HG03108 (cell line): Measurements from ENCODE around the gene ARSI.

Experiments
- ATAC-seq: cut with Tn5 transposase; IDR thresholded peaks from one replicate; pipeline ENCODE4 v1.9.1; 2021; ENCODE audit warnings: moderate library complexity; ENCODE audit not compliant: unreplicated experiment

The ARSI gene

DNA sequence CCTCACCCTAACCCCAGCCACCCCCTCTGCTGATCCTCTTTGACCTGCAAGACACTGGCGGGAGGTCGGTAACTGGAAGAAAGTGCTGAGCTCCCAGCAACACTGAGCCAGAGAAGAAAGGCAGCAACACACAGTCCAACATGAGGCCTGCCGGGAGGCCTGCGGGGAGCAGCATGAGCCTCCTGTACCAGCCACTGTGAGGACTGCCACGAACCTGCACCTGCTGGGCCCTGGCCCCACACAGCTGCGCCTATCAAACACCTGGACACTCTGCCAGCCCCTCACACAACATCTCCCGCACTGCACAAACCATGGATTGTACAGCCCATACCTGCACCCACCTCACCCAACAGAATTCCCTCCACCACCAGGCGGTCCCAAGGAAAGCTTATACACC, 31.4 kb downstream of the ARSI start:
- no peak for ATAC-seq

DNA sequence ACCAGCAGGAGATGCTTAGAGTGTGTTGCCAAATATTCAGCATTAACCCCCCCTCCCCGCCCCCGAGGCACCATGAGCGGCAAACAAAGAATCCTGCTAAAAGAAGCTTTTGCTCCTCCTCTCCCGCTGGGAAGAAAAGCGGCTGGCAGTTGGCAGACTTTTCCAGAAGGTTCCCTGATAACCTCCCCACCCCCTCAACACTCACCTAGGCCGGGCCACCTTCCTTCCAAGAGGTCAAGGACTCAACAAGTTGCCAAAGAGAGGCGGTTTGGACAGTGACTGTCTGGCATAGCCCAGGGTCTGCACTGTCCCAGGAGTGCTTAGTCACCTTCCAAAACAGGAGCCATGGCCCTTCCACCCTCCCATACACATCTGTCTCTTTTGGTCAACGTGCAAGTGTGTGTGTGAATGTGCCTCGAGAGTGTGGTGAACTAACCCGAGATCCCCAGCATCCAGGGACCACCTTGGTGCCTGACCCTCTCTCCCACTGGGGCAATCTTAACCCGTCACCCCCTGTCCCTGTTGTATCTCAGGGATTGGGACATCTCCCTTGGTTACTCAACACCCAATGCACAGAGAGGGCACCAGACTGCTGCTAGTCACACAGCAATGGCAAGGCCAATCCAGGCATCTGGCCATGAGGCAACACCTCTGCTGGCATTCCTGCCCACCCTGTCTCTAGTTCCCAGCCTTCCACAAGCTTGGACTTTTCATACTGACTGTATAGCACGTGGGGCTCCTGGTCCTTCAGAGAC, 32.0 kb downstream of the ARSI start:
- no peak for ATAC-seq

DNA sequence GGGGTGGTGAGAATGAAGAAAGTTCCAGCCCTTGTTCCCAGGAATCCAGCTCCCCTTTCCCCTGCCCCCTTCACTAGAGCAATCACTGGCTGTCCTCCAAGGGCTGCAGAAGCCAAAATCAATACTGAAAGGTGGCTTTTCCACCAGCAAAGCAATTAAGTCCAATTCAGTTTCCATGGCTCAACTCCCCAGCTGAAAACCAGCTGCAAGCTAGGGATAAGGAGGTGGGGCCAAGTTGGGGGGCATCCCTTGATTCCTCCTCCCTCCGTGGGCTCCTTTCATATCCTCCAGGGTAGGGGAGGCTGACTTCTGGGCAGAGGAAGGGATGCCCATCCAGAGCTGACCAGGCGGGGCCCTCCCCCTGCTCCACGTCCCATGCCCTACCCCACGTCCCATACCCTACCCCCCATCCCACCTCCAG, 35.8 kb downstream of the ARSI start:
- no peak for ATAC-seq

DNA sequence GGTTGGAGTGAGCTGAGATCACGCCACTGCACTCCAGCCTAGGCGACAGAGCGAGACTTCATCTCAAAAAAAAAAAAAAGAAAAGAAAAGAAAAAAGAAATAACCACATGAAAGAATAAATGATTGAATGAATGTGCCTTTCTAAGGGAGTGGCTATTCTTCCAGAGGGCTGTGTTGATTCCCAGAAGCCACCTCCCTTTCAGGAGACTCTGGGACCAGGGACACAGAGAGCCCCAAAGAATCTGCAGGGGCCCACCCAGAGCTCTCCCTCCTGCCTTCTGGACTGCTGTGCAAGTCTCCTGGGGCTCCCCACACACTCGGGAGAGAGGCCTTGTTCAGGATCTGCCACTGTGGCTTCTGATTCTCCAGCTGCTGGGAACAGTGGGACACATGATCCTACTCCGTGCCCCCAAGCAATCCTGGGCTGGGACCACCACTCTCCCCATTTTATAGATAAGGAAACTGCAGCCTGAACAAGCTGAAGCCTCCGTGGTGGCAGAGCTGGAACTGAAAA, 36.8 kb downstream of the ARSI start:
- ATAC-seq: no peak

DNA sequence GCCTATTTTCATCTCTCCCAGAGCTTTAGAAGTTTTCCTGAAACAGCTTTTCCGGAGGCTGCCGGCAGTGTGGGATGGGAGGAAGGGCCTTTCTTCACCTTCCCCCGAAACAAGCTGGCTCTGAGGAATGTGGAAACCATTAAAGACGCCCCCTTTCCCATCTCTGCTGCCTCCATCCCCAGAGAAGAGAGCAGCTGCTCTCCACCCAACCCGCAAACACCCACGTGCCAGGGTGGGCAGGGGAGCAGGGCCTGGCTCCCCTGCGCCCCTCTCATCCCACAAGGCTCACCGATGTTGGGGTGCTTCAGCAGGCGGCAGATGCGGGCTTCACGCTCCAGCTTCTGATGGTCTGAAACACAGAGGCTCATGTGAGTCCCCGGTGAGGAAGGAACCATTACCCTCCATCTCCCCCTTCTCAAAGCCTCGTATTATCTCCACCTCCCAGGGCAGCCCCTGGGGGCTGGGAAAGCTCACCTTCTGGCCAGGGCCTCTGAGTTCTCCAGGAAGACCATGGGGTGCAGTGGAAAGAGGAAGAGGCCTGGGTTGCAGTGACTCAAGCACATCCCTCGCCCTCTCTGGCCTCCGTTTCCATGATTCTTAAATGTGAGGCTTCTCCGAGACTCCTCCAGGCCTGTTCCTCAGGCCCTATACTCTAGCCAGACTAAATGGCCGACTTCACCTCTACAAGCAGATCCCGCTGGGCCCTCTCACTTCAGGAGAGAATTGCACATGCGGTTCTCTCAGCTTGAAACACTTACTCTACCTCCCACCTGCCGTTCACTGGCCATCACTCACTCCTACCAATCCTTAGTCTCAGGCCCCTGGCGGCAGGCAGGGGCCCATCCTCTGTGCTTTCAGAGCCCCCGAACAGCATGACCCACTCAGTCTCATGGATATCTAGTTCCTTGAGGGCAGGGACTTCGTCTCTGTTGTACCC, 37.8 kb downstream of the ARSI start:
- no peak for ATAC-seq

DNA sequence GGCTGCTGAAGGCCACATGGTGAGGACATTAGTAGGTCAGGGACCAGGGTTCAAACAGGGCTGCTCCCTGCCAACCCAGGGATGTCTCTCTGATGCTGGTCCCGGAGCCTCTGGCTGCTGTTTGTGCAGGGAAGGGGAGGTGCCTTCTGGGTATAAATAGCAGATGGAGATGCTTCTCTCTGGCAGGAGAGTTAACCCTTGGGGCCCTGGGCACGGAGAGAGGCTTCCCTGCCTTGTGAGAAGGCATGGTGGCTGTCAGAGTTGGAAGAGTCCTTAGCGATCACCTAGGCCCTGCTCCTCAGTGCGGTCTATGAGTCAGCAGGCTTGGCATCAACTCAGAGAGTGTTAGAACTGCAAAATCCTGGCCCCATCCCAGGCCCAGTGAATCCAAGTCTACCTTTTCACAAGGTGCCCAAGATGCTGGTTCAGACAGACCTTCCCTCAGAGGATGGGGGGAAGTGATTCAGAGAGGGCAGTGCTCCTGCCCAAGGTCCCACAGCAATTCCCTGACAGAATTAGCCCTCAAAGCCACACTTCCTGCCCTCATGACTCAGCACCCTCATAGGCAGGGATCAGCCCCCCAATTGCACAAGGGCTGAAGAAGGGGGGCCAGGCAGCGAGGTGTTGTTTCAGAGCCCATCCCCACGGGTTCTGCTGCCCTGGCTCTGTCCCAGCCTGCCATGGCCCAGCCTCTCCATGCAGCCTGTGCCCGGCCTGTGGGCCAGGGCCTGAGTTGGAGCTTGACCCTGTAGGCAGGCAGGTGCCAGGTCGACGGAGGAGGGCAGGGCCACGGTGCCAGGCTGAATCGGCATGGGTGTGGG, 38.7 kb downstream of the ARSI start:
- no peak for ATAC-seq

DNA sequence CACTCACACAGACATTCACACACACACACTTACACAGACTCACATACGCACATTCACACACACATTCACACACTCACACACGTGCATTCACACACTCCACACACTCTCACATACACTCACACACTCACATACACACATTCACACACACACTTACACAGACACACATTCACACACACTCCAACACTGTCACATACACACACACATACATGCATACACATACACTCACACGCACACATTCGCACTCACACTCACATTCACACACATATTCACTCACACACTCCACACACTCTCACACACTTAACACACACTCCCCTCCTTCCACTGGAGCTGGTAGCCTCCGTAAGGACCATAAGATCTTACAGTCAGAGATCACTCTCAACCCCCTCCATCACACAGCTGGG, 39.3 kb downstream of the ARSI start:
- no peak for ATAC-seq

DNA sequence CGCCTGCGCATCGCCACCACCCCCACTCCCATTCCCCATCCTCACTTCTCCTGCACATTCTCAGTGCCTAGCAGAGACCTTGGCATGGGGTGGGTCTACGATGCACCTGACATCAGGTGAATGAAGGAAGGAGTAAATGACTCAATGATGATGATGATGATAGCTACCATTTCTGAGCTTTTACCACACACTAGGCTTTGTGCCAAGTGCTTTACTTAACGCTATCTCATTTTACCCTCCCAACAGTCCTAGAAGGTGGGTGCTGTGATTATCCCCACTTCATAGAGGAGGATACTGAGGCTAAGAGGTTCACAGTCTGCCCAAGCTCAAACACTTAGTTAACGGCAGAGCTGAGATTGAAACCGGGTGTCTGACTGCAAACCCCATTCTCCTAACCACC, 40.2 kb downstream of the ARSI start:
- ATAC-seq: no peak

DNA sequence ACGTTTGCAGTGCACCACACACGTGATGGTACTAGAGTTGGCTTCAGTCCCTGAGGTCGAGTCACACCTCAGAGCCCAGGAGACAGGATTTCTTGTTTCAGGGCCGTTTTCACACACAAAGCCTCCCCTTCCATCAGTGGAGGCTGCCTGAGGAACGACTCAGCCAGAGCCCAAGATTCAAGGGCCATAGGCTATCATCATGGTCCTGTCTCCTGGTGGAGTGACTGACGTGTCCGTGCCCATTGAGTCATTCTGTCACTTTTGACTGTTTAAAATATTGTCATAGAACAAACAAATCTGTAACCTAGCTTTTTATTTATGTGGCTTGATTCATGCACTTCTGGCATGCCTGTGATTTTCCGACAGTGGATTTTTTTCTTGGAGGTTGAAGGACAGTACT, 41.5 kb downstream of the ARSI start:
- no peak for ATAC-seq

DNA sequence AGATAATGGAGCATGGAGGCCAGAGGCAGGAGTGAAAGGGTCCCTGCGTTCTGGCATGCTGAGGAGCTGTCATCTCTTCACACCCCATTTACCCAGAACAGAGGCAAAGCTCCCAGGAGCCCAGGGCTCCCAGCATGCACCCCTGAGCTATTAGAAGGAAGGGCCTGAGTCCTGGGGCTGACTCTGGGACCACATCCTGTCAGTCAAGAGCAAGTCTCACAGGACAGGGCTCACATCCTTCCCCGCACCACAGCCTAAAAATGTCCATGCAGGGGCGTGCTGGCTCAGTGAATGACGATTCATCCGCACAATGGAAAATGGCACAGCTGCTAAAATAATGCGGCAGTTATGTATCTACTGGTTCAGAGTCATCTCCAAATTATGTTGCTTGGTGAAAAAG, 44.6 kb downstream of the ARSI start:
- ATAC-seq: no peak

DNA sequence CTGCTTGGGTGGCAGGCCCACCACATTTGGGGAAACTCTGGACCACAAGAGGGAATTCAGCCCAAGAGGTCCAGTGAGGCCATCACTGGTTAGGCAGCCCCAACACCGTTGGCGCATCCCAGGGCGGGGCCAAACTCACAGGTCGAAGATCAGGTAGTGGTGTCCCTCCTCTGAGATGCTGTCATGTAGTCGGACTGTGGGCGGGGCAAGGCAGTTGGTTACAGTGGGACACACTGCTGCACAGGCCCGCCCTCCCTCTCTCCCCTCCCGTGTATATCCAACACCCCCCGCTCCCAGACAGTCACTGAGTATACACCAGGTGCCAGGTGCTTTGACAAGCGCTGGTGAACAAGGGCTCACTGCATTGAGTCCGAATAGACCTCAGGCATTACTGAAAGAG, 45.3 kb downstream of the ARSI start:
- ATAC-seq: no peak

DNA sequence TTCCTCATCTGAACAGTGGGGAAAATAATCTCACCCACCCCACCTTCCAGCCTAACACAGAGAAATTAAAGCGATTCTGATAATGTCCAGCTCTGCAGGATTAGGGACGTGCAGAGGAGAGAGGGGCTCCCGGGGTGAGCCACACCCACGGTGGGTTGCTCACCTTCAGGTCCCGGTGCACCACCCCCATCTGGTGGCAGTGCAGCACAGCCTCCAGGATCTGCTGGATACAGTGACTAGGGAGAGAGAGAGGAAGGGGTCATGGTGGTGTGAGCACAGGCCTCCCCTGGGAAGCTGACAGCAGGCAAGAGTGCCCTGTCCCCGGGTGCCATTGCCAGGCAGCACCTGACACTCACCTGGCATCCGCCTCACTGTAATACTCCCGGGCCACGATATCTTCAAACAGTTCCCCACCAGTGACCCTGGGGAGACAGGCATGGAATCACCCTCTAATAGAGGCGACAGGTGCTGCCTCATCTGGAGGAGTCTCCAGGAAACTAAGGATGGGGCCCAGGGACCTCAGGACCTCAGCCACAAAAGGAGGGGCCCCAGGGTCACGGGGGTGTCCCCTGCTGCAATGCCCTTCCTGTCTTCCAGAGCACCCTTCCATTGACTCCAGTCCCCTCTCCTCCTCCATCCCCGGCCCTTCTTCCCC, 46.2 kb downstream of the ARSI start:
- no peak for ATAC-seq

DNA sequence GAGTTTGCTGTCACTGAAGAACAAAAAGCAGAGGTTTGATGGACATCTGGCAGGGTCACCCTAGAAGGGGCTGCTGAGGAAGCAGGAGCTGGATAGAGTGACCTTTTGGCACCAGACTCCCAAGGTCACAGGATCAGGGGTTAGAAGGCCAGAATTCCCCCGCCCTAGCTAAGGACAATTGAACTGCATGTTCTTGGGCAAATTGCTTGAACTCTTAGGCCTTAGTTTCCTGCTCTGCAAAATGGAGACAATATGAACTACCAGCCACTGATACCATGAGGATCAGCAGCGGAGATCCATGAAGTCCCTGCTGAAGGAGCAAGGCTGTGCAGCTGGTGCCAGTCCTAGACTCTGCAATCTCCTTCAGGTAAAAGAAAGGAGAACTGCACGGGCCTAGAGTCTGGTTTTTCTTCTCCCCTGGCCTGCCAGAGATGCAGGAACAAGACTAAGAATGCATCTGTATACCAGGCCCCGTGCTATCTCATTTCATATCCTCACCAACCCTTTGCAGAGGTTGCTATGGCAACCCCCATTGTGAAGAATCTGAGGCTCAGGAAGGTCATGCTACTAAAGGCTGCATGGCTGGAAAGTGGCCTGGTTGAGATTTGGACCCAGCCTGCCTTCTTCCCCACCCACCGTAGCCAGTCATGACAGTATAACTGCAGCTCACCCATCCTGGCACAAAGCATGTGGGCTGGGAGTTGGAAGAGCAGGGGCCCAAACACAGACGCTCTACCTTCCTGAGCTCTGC, 46.9 kb downstream of the ARSI start:
- ATAC-seq: no peak

DNA sequence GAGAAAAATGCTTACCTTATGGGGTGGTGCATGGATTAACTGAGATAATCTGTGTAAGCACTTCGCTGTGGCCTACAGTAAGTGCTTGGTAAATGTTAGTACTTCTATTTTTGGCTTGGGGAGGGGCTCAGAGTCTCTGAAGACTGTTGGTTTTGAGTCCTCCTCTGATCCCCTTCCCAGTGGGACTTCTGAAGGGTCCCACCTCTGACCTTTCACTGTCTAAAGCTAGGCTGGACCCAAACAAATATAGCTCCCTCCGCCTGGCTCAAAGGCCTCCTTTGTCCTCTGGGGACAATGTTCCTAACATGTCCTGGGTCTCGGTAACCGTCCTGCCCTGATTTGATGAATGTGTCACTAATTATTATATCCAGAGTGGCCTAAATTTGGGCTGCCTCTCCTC, 47.9 kb downstream of the ARSI start:
- no peak for ATAC-seq

DNA sequence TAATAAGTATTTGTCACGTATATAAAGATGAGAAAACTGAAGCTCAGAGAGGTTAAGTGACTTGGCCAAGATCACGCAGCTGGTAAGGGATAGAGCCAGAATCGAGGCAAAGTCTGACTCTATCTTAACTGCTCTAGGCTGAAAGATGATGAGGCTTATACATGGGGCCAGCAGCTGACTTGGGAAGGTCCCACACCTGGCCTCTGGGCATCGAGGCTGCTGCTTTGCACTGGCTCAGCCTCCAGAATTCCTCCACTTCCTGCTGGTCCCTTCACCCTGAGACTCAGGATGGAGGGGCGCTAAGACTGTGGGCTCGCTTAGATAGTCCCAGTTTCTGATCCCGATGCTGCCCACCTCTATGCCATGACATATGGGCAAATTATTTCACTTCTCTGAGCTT, 48.3 kb downstream of the ARSI start:
- ATAC-seq: no peak

DNA sequence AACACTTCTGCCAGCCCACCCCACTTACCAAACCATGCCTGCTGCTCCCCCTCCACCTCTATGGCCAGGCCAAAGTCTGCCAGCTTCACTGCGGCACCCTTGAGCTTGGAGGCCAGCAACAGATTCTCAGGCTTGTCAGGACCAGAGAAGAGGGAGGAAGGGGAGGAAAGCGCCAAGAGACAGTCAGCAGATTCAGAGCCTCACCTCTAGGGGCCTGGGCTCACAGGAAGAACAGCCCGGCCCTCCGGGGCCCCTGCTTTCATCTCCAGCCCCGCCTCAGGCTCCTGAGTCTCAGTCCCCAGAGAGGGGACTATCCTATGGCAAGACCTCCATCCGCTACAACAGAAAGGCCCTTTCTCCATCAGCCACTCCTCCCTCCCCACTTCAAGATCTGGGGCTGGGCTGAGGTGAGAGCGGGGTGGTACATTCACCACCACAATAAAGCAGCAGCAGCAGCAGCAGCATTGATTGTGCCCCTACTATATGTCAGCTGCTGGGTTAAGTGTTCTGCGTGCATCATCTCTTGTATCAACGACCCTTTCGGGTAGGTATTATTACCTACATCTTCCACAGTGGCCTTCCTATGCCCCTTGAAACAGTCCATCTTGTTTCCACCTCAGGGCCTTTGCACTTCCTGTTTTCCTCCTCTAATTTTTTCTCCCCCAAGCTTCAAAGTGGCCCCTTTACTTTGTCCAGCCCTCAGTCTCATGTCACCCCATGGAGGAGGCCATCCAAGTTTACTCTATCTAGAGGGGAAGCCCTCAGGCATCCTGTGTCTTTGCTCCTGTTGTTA, 49.1 kb downstream of the ARSI start:
- no peak for ATAC-seq

DNA sequence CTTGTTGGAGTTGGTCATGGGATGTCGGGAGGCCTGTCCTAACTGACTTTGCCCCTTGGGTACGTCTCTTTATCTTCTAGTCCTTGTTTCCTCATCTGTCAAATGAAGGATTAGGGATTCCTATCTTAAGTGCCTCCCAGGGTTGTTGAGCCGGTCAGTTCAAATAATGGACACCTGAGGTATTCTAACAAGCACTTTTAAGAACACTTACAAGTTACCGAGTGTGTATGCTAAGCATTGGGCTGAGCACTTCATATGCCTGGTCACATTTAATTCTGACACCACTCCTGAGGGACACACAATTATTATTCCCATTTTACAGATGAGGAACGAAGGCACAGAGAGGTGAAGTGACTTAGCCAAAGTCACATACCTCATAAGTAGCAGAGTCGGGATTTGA, 50.2 kb downstream of the ARSI start:
- ATAC-seq: no peak

DNA sequence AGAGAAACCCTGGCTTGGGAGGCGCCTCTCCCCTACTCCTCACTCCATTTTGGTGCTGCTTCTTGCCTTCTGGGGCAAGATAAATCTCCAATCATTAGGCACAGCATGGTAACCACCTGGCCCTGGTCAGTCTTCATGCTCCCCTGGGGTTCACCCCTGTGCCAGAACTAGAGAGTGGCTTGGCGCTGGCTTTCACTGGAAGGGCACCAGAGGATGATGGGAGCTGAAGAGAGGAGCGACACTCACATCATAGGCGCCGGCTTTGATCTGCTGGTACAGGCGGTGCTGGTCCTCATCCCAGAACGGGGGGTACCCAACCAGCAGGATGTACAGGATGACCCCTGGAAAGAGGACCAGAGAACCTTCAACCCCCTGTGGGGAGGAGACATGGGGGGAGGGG, 51.2 kb downstream of the ARSI start:
- no peak for ATAC-seq

DNA sequence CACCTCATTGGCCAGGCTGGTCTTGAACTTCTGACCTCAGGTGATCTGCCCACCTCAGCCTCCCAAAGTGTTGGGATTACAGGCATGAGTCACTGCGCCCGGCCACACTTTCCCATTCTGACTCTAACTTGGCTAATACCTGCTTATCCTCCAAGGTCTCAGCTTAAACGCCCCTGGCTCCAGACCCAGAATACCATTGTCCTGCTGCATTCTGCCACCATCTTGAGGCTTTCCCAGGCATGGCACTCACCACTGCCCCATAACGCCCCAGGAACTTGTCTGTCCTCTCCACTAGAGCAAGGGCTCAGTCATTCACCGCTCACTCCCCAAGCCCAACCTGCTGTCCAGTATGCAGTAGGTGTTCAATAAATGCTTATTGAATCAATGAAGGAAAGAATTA, 53.0 kb downstream of the ARSI start:
- ATAC-seq: no peak
